Measurements from ENCODE around the gene SPSB1.

Gene SPSB1

GRCh38 chr1:9292361-9293240 is at the start of gene SPSB1:
SPSB1 (plus strand) TSS chr1:9292894; CDS start chr1:9355892, 62,998 bp downstream.
- Histone ChIP-seq H3K4me1 (ENCODE audit: low read depth, poor library complexity, severe bottlenecking) (peaks cover 48% of the 10 kb centered on the region), H3K4me2 (peak within 1 kb of the TSS; percentile 95), H3K9ac (peak within 1 kb of the TSS; percentile 44), H3K79me2 (ENCODE audit: insufficient read depth, low read depth) (peaks cover 36% of the 10 kb centered on the region), H4K20me1 (ENCODE audit: insufficient read depth) (no peaks in the 10 kb centered on the region), H3K36me3 (ENCODE audit: insufficient read depth) (no peaks in the 10 kb centered on the region), H3K4me3 (IDR thresholded peaks at IDR 0.05; ENCODE audit: insufficient read depth, low read depth, low read length) (peak within 1 kb of the TSS; percentile 49), H3K27ac (no peak within 1 kb of the TSS), H3K27me3 (ENCODE audit: insufficient read depth, low read depth) (no peaks in the 10 kb centered on the region; the same call in 1 of the 2 replicates), H2AFZ (ENCODE audit: low read depth) (peak within 1 kb of the TSS; percentile 55)
- TF ChIP-seq, protein P1, sequence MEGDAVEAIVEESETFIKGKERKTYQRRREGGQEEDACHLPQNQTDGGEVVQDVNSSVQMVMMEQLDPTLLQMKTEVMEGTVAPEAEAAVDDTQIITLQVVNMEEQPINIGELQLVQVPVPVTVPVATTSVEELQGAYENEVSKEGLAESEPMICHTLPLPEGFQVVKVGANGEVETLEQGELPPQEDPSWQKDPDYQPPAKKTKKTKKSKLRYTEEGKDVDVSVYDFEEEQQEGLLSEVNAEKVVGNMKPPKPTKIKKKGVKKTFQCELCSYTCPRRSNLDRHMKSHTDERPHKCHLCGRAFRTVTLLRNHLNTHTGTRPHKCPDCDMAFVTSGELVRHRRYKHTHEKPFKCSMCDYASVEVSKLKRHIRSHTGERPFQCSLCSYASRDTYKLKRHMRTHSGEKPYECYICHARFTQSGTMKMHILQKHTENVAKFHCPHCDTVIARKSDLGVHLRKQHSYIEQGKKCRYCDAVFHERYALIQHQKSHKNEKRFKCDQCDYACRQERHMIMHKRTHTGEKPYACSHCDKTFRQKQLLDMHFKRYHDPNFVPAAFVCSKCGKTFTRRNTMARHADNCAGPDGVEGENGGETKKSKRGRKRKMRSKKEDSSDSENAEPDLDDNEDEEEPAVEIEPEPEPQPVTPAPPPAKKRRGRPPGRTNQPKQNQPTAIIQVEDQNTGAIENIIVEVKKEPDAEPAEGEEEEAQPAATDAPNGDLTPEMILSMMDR (conservative IDR thresholded peaks at IDR 0.05; ENCODE audit: low read depth, low read length): no peak

GRCh38 chr1:9243066-9243739 is 49.5 kb upstream of the SPSB1 start:
- Histone ChIP-seq H4K20me1 (ENCODE audit: insufficient read depth) (no peaks in the 10 kb centered on the region), H3K9ac (no peak overlapping the region), H3K27ac (no peak overlapping the region), H3K4me2 (no peak overlapping the region), H3K27me3 (ENCODE audit: insufficient read depth, low read depth) (no peaks in the 10 kb centered on the region), H3K36me3 (ENCODE audit: insufficient read depth) (no peaks in the 10 kb centered on the region), H2AFZ (ENCODE audit: low read depth) (no peak overlapping the region), H3K79me2 (ENCODE audit: insufficient read depth, low read depth) (no peaks in the 10 kb centered on the region), H3K4me1 (ENCODE audit: low read depth, poor library complexity, severe bottlenecking) (peaks cover 33% of the 10 kb centered on the region), H3K4me3 (IDR thresholded peaks at IDR 0.05; ENCODE audit: insufficient read depth, low read depth, low read length) (no peak overlapping the region)
- TF ChIP-seq, protein P1 (conservative IDR thresholded peaks at IDR 0.05; ENCODE audit: low read depth, low read length): no peak

- H4K20me1 ChIP-seq (ENCODE audit: insufficient read depth): no peaks in the 10 kb centered on the region
- peaks cover 18% of the 10 kb centered on the region for H3K4me1 ChIP-seq (ENCODE audit: low read depth, poor library complexity, severe bottlenecking)
- H3K27me3 ChIP-seq (ENCODE audit: insufficient read depth, low read depth): no peaks in the 10 kb centered on the region
- H3K9ac ChIP-seq: no peak overlapping the region
- no peaks in the 10 kb centered on the region for H3K79me2 ChIP-seq (ENCODE audit: insufficient read depth, low read depth)
- TF ChIP-seq, protein P1 (conservative IDR thresholded peaks at IDR 0.05; ENCODE audit: low read depth, low read length): no peak
- H3K36me3 ChIP-seq (ENCODE audit: insufficient read depth): no peaks in the 10 kb centered on the region
- no peak overlapping the region for H3K4me2 ChIP-seq
- H3K4me3 ChIP-seq (IDR thresholded peaks at IDR 0.05; ENCODE audit: insufficient read depth, low read depth, low read length): no peak overlapping the region
- H2AFZ ChIP-seq (ENCODE audit: low read depth): no peak overlapping the region
- no peak overlapping the region for H3K27ac ChIP-seq
Observed at GRCh38 chr1:9244501-9245229, 48.0 kb upstream of the SPSB1 start.

GRCh38 chr1:9245230-9245619 is 47.5 kb upstream of the SPSB1 start:
- TF ChIP-seq, protein P1 (conservative IDR thresholded peaks at IDR 0.05; ENCODE audit: low read depth, low read length): no peak
- no peak overlapping the region for H3K4me3 ChIP-seq (IDR thresholded peaks at IDR 0.05; ENCODE audit: insufficient read depth, low read depth, low read length)
- no peak overlapping the region for H3K9ac ChIP-seq
- H3K79me2 ChIP-seq (ENCODE audit: insufficient read depth, low read depth): no peaks in the 10 kb centered on the region
- H3K36me3 ChIP-seq (ENCODE audit: insufficient read depth): no peaks in the 10 kb centered on the region
- peaks cover 13% of the 10 kb centered on the region for H3K4me1 ChIP-seq (ENCODE audit: low read depth, poor library complexity, severe bottlenecking)
- H4K20me1 ChIP-seq (ENCODE audit: insufficient read depth): no peaks in the 10 kb centered on the region
- H3K27me3 ChIP-seq (ENCODE audit: insufficient read depth, low read depth): no peaks in the 10 kb centered on the region
- no peak overlapping the region for H3K4me2 ChIP-seq
- no peak overlapping the region for H2AFZ ChIP-seq (ENCODE audit: low read depth)
- H3K27ac ChIP-seq: no peak overlapping the region

Data from KMS-11 (cell line).